Skeletal muscle cell (primary cell): ENCODE measurements around the gene FAM219A.
A peak's percentile ranks its signal among the peaks of the same experiment; 100 is the strongest.
"Not testable (repeated sequence)": the region's sequence is repeated elsewhere in the genome, so short reads cannot be mapped to it uniquely, and the experiment has no call there.

Source experiments
- DNase-seq: peaks from one replicate; pipeline ENCODE4 v3.0.0-alpha.2; 2010; ENCODE audit warnings: low read depth
- H3K4me3 ChIP-seq: 2 replicates; pipeline ENCODE4 v1.5.1; 2011; ENCODE audit warnings: low read depth, mild to moderate bottlenecking, control low read depth, low read length, moderate library complexity

Gene FAM219A

DNA sequence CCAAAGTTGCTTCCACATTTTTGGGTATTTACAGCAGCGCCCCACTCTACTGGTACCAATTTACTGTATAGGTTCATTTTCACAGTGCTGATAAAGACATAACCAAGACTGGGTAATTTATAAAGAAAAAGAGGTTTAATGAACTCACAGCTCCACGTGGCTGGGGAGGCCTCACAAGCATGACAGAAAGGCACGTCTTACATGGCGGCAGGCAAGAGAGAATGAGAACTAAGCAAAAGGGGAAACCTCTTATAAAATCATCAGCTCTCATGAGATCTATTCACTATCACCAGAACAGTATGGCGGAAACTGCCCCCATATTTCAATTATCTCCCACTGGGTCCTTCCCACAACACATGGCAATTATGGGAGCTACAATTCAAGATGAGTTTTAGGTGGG is 89.6 kb downstream of the FAM219A start:
- H3K4me3 ChIP-seq, DNase-seq: not testable (repeated sequence)

DNA sequence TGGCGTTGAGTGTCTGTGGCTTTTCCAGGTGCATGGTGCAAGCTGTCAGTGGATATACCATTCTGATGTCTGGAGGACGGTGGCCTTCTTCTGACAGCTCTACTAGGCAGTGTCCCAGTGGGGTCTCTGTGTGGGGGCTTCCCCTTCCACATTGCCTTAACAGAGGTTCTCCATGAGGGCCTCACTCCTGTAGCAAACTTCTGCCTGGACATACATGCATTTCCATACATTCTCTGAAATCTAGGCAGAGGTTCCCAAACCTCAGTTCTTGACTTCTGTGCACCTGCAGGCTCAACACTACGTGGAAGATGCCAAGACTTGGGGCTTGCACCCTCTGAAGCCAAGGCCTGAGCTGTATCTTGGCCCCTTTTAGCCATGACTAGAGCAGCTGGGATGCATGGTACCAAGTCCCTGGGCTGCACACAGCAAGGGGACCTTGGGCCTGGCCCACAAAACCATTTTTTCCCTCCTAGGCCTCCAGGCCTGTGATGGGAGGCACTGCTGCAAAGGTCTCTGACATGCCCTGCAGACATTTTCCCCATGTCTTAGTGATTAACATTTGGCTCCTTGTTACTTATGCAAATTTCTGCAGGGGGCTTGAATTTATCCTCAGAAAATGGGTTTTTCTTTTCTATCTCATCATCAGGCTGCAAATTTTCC is 90.5 kb downstream of the FAM219A start:
- DNase-seq, H3K4me3 ChIP-seq: not testable (repeated sequence)

DNA sequence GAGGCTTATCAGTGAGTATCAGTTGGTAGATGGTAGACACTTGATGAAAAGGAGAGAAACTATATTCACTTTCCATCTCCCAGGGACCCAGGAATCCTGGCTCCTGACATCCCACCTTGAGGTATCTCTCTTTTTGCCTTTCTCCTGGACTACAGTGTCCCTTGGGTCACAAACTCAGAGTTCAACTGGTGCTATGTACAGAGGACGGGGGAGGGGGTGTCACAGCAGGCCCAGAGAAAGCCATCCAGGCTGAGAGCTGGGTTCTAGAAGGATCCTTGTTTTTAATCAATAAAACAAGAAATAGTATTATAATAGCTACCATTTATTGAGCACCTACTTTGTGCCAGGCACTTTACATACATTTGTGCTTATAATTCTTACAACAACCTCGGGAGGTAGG is 92.0 kb downstream of the FAM219A start:
- no peak overlapping the region for H3K4me3 ChIP-seq
- no peak for DNase-seq

DNA sequence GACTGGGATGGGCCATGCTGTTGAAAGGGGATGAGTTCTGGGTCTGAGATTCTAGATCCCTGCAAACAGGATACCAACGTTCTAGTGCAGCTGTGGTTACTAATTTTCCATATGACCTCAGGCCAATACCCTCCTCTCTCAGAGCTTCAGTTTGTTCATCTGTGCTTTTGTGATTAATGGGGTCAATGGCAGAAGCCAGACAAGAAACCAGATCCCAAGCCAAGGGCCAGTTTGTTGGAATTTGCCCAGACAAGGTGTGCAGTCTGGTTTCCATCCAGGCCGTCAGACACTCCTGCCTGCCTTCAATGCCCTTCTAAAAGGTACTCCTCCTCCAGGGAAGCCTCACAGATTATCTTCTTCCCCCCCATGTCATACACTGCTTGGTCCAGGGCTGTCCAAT is 93.1 kb downstream of the FAM219A start:
- no peak for DNase-seq
- no peak overlapping the region for H3K4me3 ChIP-seq

DNA sequence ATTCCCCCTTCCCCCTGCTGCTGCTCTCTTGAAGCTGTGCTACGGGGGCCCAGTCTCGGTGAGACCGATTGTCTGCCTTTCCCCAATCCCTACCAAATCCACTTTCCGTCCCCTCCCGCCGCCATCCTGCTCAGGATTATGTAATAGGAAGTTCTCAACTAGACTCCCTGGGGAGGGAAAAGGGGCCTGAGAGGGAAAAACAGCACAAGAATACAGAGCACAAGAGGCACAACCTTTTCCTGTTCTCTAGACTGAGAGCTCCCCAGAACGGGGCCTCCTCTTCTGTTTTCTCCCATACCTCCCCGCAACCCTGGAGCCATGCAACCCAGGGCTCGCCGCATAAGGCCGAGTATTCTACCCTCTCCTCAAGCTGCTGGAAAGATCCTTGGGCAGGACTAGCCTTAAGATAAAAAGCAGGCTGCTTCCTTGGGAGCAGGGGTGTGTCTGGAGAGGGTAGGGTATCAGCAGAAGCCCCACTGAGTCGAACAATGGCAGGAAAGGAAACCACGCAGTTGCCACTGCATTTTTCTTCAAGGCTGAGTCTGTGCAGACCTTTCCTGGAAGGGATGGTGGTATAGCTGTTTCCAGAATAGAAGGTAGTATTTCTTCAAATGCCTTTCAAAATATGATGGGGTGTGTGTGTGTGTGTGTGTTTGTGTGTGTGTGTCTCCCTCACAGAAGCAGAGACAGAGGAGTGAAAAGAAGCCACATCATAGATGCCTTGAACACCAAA is 94.6 kb downstream of the FAM219A start:
- DNase-seq = peak; percentile 27
- H3K4me3 ChIP-seq = no peak overlapping the region

DNA sequence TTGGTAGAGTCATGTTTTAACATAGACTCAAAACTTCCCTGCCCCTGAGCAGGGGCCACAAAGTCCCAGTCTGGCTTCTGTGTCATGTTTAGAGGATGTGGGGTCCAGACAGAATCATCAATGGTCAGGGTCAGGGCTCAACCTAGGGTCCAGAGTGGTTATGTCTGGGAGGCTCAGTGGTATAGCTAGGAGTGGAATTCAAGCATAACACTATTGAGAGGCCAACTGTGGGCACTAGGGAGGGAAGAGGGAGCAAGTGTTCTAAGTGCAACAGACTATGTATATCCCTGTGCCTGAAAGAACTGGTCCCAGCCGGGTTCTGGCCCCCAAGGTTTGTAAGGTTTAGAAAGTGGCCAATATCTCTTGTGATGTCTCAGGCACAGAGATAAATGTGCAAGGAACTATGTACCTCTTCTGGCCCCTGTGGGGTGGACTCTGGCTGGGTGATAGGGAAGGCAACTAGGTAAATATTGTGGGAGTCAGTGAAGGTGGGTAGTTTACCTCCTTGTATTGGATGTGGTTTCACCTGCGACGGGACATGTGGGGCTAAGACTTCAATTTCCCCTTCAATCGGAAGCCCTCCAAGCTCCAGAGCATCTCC is 95.7 kb downstream of the FAM219A start:
- no peak for DNase-seq
- no peak overlapping the region for H3K4me3 ChIP-seq

DNA sequence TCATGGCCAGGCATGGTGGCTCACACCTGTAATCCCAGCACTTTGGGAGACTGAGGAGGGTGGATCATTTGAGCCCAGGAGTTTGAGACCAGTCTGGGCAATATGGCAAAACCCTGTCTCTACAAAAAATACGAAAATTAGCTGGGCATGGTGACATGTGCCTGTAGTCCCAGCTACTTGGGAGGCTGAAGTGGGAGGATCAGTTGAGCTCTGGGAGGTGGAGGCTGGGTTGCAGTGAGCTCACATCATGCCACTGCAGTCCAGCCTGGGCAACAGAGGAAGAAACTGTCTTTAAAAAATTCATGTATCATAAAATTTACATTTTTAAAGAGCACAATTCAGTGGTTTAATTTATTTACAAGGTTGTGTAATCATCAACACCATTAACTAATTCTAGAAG is 105.4 kb downstream of the FAM219A start:
- not testable (repeated sequence) for DNase-seq, H3K4me3 ChIP-seq

DNA sequence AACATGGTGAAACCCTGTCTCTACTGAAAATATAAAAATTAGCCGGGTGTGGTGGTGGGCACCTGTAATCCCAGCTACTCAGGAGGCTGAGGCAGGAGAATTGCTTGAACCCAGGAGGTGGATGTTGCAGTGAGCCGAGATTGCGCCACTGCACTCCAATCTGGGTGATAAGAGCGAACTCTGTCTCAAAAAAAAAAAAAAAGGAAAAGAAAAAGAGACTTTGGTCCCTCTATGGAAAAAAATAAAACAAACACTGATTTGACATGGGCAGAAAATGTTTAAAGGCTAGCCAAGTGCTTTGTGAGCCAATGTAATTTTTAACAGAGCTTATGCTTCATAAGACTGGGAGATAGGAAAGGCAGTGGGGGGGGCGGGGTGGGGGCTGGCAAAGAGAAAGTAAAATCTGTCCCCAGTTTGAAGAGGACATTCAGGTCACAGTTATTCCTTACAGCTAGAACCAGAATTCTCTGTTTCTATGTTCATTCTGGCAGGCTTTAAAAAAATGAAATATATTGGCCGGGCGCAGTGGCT is 106.2 kb downstream of the FAM219A start:
- not testable (repeated sequence) for DNase-seq, H3K4me3 ChIP-seq

DNA sequence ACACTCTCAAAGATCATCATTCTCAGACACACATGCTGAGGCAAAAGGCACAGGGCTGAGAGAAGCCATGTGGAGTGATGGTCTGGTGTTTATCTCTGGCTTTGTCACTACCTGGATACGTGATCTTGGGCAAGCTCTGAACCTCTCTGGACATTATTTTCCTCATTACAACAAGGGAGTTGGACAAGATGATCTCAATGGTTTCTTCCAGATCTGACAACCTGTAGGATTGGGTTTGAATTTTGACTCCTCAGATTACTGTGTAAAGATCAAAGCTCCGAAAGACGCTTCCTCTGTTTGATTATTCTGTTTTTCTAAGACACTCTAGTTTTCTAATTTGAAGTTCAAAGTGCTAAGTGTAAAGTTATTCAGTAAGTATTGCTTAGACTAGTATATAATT is 109.0 kb downstream of the FAM219A start:
- DNase-seq = no peak
- no peak overlapping the region for H3K4me3 ChIP-seq
